GM08714 (cell line): ENCODE measurements around the gene POLR1F.
"Not testable (repeated sequence)": the region's sequence is repeated elsewhere in the genome, so short reads cannot be mapped to it uniquely, and the experiment has no call there.

Experiments
- H3K4me3 ChIP-seq: fragments of 200-500 bp; sonication (Bioruptor generic); 2 replicates; pipeline ENCODE4 v1.5.1; 2014; ENCODE audit warnings: mild to moderate bottlenecking, low read length, inconsistent platforms
- ZNF274 ChIP-seq: IDR thresholded peaks from 2 replicates; pipeline ENCODE4 v1.6.1; 2012; ENCODE audit warnings: mild to moderate bottlenecking, low read depth, low read length

The POLR1F gene

DNA sequence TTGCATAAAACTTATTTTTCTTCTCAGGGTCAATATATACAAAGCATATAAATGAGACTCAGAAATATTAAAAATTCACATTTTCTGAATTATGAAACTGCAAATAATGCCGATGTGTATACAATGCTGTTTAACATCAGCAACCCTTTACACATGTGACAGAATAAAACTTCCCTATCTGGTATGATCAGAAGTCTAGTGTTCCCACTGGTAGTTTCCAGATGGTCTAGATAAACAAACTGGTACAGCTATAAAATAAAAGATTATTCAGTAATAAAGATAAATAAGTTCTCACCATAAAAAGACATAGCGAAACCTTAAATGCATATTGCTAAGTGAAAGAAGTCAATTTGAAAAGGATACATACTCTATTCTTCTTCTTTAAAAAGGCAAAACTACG lies 7.9 kb downstream of the POLR1F start:
- H3K4me3 ChIP-seq: no peak overlapping the region
- no peak for TF ChIP-seq ZNF274

DNA sequence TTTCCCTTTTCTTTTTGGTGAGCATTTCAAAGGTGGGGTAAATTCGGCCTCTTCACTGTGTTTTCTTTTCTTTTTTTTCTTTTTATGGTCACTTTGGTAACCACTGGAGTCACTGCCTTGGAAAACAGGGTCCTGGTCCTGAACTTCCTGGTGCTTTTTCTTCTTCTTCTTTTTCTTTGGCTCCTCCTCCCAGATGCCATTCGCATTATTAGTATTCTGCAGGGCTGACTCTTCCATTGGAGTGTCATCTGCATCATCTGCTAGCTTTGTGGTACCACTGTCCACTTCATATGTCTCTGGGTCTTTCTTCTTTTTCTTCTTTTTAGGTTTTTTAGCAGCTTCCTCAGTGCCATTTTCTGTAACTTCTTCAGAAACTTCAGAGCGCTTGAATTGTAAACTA lies 10.5 kb downstream of the POLR1F start:
- no peak overlapping the region for H3K4me3 ChIP-seq
- no peak for TF ChIP-seq ZNF274

DNA sequence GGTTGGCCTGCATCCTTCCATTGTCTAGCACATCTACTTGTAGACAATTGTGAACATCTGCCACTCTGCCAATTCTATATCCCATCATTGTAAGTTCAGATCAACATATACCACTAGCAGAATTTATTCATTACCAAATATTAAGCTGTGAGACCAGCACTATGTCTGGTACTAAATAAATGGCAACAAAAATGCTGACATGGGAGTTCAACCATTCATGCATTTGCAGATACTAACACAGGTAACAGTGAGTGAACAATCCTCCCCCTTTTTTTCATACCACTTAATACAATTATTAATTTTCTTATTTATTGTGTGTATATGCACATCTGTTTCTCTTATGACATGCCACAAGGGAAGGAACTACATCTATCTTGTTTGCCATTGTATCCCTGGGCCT lies 11.9 kb downstream of the POLR1F start:
- no peak for TF ChIP-seq ZNF274
- H3K4me3 ChIP-seq: no peak overlapping the region

DNA sequence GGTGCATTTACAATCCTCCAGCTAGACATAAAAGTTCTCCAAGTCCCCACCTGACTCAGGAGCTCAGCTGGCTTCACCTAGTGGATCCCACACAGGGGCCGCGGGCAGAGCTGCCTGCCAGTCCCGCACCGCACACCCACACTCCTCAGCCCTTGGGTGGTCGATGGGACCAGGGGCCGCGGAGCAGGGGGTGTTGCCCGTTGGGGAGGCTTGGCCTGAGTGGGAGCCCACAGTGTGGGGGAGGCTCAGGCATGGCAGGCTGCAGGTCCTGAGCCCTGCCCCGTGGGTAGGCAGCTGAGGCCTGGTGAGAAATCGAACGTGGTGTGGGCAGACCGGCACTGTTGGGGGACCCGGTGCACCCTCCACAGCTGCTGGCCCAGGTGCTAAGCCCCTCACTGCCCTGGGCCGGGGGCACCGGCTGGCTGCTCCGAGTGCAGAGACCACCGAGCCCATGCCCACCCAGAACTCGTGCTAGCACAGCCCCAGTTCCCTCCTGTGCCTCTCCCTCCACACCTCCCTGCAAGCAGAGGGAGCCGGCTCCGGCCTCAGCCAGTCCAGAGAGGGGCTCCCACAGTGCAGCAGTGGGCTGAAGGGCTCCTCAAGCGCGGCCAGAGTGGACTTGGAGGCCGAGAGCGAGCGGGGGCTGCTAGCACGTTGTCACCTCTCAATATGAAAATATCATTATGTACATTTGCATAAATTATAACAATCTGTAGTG lies 16.6 kb downstream of the POLR1F start:
- H3K4me3 ChIP-seq: no peak overlapping the region
- TF ChIP-seq ZNF274: no peak

DNA sequence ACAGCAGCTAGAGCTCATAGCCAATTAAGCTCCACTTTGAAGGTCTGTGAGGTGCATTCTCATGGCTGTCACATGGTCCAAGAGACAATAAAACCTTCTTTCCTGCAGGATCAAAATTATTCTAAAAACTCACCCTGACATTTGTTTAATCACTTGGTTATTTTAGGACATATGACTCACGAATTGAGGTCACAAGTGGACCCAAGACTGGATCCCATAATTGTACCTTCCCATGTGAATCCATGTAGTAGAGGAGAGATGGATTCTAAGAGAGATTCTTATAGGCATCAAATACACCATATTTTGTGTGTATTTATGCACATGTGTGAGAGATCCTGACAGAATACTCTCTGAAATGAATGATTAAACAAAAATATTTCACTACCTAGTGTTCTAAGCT lies 18.1 kb downstream of the POLR1F start:
- H3K4me3 ChIP-seq: no peak overlapping the region
- no peak for TF ChIP-seq ZNF274

DNA sequence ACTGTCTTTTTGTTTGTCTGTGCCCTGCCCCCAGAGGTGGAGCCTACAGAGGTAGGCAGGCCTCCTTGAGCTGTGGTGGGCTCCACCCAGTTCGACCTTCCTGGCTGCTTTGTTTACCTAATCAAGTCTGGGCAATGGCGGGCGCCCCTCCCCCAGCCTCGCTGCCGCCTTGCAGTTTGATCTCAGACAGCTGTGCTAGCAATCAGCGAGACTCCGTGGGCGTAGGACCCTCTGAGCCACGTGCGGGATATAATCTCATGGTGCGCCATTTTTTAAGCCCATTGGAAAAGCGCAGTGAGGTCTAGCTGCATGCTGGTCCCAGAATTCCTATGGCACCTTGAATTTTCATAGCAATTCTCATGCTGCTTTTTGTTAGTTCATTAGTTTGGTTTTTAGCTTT lies 19.7 kb downstream of the POLR1F start:
- H3K4me3 ChIP-seq: not testable (repeated sequence)

DNA sequence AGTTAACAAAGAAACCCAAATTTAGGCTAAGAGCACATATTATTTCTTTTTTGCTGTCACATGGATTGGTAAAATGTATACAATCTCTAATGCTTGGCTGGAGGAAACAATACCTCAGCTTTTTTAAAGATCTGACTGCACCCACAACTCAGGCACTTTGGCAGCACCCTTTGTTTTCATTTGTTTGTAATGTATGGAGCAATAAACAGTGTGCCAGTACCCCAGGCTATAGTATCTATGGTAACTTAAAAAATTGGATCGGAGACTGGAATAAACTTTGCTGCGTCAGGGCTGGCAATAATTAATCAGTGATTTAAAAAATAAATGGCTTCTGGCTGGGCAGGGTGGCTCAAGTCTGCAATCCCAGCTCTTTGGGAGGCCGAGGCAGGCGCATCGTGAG lies 27.2 kb downstream of the POLR1F start:
- H3K4me3 ChIP-seq: no peak overlapping the region

DNA sequence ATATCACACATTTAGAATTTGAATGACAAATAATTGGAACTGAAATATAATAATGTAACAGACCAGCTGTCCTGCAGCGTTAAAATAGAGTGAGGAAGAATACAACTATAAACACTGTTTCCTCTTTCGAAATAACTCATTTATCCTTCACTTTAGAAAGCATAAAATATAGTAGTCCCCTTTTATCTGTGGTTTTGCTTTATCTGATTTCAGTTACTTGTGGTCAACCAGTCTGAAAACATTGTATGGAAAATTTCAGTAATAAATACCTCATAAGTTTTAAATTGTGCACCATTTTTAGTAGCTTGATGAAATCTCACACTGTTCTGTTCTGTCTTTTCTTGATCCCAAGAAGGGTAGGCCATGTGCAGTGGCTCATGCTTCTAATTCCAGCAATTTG lies 31.7 kb downstream of the POLR1F start:
- H3K4me3 ChIP-seq: no peak overlapping the region
- TF ChIP-seq ZNF274: no peak

More for the DNA sequence above, 27.2 kb downstream of the POLR1F start:
- no peak for TF ChIP-seq ZNF274

DNA sequence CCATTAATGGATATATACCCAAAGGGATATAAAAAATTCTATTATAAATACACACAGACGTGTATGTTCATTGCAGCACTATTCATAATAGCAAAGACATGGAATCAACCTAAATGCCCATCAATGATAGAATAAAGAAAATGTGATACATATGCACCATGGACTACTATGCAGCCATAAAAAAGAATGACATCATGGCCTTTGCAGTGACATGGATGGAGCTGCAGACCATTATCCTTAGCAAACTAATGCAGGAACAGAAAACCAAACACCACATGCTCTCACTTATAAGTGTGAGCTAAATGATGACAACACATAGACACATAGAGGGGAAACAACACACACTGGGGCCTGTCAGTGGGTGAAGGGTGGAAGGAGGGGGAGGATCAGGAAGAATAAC lies 33.0 kb downstream of the POLR1F start:
- TF ChIP-seq ZNF274: no peak
- no peak overlapping the region for H3K4me3 ChIP-seq

DNA sequence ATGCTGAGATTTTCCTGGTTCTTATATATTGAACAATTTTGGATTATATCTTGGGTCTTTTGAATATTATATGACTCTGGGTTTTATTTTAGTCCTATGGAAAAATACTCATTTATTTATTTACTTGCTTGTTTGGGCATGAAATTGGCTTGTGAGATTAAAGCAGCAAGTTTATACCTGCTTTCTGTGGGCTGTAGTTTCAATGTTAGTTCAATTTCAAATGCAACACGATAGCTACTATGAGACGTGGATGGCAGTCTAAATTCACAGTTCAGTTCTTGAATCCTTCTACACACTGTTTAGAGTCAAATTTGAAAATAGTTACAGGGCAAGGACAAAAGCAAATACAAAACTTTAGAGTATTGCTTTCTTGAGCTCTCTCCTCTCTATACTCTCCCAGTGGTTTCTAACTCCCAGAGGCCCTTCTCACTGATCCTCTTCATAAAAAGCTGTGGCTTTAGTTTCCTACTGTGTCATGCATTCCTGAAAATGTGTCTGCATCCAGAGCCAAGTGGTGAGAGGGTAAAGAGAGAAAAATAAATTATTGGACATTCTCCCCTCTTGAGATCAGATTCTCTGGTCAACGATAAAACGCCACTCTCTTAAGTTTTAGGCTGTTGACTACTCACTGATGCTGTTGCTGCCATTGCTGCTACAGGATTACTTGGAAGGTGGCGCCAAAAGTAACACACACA lies 34.4 kb downstream of the POLR1F start:
- H3K4me3 ChIP-seq: no peak overlapping the region
- TF ChIP-seq ZNF274: no peak

DNA sequence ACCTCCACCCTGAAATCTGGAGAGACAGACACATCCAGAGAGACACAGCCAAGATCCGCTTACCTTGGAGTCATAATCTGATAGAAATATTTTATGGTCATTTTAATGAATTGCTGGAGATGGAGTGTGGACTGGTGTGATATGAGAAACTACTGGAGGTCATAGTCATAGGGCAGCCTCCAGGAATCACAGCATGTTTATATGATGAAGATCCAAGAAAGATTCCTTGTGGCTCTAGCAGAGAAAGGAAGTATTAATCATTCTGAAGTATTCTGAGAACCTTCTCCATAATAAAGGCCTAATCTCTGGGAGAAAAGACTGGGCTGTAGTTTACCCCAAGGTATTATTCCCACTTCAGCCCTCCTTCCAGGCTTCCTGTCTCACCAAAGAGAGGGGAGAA lies 38.0 kb downstream of the POLR1F start:
- no peak for TF ChIP-seq ZNF274
- no peak overlapping the region for H3K4me3 ChIP-seq

DNA sequence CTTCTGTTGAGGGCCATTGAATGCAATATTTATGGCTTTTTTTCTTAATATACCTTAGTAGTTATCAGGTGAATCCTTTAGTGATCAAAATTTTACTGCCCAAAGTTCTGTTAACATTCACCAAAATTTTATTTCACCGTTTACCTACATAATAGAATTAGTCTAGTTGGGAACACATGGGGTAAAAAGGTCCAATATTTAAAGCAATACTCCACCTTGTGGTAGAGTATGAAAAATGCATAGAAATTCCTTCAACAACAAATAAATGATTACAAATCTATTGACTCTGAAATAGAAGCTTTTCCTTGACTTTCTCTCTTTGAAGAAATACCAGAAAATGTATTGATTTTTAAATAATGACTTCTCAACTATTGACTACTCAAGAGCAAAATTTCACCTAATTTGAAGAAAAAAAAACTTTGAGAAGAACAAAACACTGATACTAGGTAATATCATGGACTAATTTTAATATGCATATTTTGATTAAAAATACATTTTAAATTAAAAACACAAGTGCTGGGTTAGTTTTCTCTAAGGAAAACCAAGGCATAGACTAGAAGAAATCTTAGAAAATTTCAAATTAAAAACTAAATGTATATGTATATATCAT lies 43.3 kb downstream of the POLR1F start:
- H3K4me3 ChIP-seq: no peak overlapping the region
- TF ChIP-seq ZNF274: no peak

DNA sequence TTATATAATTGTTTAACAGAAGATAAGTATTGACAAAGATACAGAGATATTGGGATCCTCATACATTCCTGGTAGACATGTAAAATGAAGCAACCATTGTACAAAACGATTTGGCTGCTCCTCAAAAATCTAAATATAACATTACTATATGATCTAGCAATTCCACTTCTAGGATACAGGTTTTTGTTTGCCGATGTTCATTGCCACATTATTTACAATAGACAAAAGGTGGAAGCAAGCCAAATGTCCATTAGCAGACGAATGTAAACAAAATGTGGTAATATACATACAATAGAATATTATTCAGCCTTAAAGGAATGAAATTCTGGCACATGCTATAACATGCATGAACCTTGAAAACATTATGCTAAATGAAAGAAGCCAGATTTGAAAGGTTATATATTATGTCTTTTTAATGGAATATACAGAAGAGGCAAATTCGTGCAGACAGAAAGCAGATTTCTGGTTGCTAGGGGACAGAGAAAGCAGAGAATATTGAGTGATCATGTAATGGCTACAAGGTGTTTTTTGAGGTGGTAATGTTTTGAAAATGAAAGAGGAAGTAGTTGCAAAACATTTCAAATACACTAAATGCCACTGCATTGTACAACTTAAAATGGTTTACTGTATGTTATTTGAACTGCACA lies 44.9 kb downstream of the POLR1F start:
- no peak overlapping the region for H3K4me3 ChIP-seq
- no peak for TF ChIP-seq ZNF274

DNA sequence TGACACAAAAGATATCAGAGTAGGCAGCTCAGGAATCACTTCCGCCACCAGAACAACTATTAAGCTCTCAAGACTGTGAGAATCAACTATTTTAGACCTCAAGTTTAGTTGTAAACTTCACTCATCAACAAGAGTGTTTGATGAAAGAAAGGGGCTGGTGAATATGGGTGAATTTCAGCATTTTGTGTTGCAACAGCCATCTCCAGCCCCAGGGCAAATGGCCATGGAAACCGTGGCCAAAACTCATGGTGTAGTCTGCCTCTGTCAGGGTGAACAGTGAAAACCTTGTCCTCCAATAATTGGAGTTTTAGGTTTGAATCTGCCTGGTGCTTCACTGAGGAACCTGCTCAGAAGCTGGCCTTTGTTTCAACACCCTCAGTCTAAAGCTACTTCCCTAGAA lies 60.0 kb downstream of the POLR1F start:
- no peak for TF ChIP-seq ZNF274

More for the DNA sequence above, 60.0 kb downstream of the POLR1F start:
- H3K4me3 ChIP-seq: no peak overlapping the region
